CD4-positive, alpha-beta T cell treated with Interferon alpha-2 for 1 hour (primary cell): ENCODE results near the gene POLR2B.
"Not testable (repeated sequence)": the region's sequence is repeated elsewhere in the genome, so short reads cannot be mapped to it uniquely, and the experiment has no call there.

Experiments used
- DNase-seq, 2 donors: peaks; one replicate each; pipeline ENCODE4 v3.0.0-alpha.2; 2020 to 2022

The POLR2B gene

DNA sequence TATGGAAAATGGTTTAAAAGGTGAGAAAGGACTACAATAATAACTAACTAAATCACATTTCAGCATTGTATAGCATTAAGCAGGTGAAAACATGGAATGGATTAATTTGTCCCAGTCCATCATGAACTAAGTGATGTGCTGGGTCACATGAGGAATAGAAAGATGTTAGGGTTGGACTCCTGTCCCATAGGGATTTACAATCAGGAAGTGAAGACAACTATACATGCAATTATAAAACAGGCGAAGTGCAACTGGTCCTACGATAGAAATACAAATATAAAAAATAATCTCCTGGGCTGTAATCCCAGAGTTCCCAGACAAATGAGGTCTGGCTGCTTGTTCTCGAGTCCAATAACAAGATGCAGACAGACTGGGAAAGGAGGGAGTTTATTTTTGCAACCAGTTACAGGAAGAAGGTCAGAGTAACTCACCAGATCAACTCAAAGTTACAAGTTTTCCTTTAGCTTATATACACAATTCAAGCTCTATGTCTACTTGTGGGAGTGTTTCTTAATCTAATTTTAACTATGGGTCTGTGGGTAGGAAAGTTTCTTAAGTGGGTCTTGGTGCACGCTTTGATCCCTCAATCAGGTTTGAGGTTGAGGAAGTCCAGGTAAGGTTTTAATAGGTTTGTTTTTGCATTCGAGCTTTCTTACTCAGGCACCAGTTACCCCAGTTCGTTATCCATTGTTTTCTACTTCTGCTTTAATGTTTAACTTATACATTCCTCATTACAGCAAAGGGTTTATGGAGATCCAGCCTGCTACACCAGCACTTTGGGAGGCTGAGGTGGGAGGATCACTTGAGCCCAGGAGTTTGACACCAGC is 81.4 kb downstream of the POLR2B start:
- DNase-seq, result no peak

DNA sequence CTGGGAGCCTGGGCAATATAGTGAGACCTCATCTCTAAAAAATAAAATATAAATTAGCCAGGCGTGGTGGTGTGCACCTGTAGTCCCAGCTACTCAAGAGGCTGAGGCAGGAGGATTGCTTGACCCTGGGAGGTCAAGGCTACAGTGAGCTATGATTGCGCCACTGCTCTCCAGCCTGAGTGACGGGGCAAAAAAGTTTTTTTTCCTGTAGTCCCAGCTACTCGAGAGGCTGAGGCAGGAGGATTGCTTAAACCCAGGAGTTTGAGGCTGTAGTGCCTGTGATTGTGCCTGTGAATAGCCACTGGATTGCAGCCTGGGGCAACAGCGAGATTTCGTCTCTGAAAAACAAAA is 82.0 kb downstream of the POLR2B start:
- DNase-seq, result not testable (repeated sequence)

DNA sequence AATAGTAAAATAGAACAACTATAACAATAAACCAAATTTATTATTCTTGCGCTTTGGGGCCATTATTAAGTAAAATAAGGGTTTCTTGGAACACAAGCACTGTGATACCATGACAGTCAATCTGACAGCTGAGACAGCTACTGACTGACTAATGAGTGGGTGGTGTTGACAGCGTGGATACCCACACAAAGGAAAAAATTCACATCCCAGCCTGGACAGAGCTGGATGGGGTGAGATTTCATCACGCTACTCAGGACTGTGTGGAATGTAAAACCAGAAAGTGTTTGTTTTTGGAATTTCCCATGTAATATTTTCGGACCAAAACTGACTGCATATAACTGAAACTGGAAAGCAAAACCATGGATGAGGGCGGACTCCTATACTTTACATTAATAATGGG is 82.7 kb downstream of the POLR2B start:
- DNase-seq, result no peak

DNA sequence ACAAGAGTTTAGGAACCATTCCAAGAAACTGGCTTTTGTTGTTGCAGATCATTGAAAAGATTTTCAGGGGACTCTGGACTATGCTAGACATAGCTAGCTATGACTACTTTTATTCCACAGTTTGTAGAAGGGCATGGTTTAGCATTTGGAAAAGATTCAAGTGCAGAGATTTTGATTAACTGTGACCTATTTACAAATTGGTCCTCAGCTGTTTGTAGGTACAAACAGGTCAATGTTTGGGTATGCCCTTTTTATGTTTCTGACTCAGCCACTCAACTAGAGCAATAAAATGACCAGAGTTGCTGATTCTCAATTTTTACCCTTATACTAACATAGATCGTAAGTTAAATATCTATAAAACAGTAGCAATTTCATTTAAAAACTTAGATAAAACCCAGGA is 84.8 kb downstream of the POLR2B start:
- no peak for DNase-seq

DNA sequence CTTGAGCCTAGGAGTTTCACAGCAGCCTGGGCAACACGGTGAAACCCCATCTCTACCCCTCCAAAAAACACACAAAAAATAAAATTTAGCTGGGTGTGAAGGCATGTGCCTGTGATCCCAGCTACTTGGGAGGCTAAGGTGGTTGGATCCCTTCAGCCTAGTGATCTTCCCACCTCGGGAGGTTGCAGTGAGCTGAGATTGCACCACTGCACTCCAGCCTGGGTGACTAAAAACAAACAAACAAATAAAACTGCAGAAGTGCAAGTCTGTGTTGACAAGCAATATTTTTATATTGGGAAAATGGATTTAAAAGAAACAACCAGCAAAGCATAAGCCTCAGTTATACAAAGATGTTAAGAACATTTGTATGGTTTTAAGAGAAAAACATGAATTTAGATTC is 85.4 kb downstream of the POLR2B start:
- DNase-seq, result no peak

DNA sequence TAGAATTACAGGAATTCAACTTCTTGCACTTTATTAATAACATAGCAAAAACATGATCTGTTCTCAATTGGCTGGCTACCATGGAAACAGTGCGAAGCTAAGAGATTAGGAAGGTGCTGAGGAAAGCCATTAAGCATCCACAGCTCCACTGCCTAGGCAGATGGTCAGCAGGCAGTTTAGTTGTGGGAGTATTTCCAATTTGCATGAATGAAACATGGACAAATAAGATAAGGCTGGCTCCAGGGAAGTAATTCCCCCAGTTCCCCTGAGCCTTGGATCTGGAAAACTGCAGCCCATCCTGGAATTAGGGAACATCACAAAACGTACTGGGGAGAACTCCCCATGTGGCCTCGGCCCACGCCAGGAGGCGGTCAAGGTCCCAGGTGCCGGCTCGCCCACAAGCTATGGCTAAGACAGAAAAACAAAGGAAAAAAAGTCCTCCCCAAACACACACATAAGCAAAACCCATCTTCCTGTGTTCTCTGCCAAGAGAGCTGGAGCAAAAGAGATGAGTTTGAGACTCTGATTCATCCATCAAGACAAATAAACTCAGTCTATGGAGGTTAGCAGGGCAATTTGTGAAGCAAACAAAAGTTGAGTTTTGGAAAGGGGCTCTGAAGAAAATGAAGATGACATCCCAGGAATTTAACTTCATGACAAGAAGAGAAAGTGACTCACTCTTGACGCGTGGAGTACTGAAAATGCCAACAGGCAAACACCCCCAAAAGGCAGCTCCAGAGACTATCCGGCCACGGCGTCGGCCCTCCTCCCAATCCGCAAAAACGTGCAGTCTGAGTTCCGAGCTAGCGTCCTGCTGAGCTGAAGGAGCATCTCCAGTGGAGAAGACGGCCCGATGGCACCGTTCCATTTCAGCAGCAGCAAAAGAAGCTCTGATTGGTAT is 86.4 kb downstream of the POLR2B start:
- no peak for DNase-seq

DNA sequence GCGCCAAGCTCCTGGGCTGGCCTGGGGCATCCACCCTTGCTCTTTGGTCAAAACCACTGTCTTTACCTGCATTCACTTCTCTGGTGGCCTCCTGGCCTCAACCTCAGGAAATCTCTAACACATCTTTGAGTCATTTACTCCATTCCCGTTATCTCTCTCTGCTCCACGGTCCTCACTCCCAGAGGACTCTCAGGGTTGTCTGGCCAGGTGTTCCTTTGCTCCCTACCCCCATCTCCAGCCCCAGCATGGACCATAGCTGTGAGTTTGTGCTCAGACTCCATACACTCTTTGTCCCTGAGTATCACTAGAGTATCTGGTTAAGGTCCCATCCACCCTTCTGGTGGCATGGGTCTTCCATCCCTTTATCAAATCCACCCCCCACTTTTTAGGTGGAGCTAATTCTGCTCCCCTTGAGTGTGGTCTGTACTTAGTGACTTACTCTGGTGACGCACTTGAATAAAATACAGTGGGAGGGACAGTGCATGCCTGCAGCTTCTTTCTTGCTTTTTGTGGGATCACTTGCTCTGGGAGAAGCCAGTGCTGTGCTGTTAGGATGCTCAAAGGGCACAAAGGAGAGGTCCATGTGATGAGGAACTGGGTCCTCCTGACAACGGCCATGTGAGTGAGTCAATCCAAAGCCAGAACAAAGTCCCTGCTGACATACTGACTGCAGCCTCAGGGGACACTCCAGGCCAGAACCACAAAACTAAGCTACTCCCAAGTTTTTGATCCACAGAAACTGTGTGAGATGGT is 87.2 kb downstream of the POLR2B start:
- no peak for DNase-seq

DNA sequence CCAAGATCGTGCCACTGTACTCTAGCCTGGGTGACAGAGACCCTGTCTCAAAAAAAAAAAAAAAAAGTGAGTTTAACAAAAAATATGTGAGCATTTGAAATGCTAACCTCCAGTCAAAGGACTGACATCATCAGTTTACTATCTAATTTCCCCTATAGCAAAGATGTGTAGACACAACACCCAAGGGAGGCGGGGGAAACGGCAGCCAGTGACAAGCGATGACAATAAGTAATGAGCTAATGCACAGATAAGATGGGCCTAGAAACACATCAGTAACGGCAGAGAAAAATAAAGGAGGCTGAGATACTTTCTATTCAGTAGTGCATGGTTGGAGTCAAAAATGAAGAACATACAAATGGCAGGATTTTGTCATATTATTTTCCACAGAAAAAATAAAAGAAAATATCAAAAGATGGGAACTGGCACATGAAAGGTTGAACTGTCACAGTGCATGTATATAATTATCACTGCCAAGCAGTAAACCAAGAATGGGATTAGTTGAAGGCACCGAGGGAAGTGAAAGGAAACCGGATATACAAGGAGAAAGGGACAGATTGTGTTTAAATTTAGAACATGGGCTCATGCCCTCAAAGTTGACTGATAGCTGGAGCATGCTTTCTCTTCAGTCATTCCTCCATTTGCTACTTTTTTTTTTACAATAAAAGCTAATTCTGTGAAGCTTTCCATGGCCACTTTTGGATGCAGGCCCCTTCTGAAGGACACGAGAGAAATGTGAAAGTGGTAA is 89.7 kb downstream of the POLR2B start:
- no peak for DNase-seq

DNA sequence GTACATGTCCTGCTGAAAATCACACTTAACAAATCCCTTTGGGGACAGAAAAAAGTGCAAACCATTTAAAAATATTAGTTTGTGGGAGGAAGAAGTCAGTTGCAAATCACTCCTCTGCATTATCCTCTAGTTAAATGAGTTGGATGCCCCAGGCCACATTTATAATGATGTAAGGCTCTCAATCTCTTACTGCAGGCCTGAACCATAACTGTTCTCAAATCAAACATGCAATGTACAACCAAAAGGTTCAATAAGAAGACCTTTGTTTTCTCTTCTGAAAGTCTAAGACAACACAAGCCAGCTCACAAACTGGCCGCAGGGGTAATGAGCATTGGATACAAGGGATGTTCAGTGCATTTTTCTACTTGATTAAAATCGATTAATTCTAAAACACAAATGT is 91.8 kb downstream of the POLR2B start:
- DNase-seq, result no peak

DNA sequence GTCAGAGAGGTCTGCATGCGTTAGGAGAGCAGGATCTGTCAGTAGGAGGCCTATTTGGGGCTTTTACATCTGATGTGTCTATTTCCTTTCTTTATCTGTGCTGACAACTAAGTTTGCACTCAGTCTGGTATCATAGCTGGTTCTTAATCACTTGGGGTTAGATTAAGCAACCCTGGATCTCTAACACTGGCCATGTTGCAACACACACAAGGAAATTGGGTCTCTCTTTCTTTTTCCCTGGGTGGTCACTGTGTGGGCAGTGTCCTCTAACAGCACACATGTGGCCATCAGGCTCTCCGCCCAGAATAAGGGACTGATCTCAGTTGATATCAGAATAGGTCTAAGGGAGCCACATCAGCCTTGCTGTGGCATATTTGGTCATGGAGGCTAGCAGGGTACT is 92.6 kb downstream of the POLR2B start:
- no peak for DNase-seq

DNA sequence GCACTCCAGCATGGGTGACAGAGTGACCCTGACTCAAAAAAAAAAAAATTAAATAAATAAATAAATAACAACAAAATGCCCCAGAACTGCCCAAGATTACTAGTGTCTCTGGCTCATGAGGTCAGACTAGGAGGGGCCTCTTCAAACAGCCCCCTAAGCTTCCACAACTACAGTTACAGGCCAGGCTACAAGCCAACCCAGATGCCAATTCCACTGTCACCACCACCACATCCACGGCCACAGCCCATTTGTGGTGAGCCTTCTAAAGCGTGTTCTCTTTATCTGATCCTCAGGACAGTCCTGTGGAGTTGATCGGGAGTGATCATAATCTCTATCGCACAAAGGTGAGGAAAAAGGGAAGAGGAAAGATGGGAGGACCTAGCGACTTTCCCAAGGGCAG is 94.9 kb downstream of the POLR2B start:
- DNase-seq, result no peak

DNA sequence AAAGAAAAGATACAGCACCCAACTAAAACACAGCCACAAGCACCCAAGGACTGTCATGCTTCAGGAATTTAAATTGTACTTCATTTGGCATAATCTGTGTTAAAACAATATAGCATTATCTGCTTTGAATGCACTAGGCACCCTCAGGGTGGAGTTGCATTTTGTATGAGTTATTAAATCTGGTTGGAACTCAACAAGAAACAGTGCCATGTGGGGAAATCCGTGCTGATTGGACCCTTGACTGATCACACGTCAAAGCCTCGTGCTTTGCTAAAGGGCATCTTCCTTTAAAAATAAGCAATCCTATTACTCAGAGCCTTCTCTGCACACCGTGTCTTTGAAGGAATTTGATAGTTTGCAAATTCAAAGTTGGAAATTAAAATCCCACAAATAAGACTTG is 96.0 kb downstream of the POLR2B start:
- DNase-seq, result no peak

DNA sequence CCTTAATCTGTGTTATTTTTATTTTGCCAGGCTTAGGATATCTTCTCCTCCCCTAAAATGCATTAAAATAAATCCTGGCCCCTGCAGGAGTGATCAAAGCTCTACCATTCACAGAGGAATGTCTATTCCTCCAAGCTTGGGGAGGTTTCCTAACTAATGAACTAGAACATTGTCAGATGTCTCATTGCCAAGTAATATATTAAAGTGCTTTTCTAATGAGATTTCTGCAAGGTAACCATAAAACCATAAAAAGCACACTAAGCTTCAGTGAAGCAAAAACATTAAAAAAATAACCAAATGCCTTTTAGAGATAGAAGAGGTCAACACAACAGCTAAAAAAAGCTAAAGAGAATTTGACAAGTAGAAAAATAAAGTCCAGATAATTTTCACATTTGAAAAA is 96.7 kb downstream of the POLR2B start:
- DNase-seq, result no peak

DNA sequence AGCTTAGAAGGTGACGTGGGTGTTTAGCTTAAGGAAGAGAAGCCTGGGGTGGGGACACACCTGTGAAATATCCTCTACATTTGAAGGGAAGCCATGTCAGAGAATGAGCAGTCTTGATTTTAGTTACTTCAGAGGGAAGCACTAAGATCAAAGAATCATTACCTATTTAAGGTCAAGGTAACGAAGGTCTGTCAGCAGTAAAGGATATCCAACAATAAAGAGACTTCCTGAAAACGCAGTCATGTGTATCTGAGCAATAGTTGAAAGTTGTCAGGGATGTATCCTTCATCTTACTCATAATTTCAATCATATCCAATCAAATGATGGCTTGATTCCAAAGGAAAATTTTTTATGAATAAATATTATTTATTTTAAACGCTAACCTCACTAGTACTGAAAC is 98.0 kb downstream of the POLR2B start:
- DNase-seq, result no peak

DNA sequence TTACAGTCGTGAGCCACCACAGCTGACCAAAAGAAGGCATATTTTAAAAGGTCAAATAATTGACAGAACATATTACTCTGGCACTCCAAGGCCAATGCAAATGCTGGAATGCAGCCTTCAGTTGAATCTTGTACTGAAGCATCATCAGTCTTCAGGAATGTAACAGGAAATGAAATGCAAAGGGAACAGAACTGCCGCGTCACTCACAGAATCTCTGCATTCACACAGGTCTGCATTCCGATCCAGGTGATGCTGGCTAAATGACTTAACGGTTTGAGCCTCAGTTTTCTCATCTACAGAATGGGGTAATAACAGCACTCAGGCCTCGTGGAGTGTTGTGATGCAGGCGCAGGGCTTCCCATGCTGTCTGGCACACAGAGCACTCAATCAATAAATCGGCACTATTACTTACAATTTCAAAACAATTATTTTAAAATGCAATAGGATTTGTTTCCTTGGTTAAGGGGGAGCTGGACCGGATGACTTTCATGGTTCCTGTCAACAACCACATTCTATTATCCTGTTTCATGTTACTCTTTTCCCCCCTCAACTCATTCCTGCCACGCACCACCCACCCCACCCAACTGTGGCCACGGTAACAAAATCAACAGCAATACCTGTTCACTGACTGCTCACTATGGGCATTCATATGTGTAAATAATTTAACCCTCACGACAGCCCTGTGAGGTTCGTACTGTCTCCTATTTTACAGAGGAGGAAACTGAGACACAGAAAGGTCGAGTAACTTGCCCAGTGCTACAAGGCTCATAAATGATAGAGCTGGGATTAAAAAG is 99.1 kb downstream of the POLR2B start:
- no peak for DNase-seq

DNA sequence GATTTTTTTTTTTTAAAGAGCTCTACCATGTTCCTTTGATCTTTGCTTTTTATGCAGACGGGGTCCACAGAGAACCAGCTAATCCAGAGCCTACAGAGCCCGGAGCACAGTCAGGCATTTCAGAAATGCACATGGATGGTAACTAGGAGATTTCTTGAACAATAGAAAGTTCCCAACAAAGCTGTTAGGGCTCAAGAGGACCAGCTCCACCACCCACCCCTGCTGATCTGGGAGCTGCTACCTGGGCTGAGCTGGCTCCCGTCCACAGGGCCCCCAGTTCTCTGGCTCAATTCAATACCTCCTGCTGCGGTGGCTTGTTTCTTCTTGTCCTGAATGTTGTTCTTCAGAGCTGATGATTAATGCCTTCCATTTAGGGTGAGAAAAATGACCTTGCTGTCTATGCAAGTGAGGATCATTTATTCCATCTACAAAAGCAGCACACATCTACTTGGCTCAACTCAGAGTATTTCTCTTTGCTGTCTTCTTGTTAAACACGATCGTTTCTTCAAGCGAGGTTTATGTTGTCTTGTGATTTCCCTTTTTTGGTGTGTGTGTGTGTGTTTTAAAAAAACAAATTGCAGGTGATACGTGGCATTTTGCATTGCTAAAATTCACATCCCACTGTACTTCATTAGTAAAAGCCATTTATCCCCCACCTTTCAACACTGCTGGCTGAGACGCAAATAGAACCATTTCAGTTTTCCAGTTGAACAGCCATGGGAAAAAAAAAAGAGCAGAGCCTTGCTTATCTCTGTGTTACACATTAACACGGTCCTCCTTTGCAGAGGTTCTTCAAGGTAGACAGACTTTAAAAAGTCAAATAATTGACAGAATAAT is 100.2 kb downstream of the POLR2B start:
- no peak for DNase-seq
